KBM-7 (cell line): Measurements from ENCODE around the gene SIDT2.
"Not testable (repeated sequence)": the region's sequence is repeated elsewhere in the genome, so short reads cannot be mapped to it uniquely, and the experiment has no call there.

Source experiments
- DNase-seq: peaks from one replicate; pipeline ENCODE4 v3.0.0-alpha.2; 2015
- in situ Hi-C: fragments of 300-500 bp; cut with MboI; formaldehyde crosslinking; loops from 2 replicates; pipeline ENCODE4 v1.14.3; 2020; ENCODE audit warnings: low sequenced_read_pairs, low pct_unique_long_range_greater_than_20kb, mixed read lengths

The SIDT2 gene

DNA sequence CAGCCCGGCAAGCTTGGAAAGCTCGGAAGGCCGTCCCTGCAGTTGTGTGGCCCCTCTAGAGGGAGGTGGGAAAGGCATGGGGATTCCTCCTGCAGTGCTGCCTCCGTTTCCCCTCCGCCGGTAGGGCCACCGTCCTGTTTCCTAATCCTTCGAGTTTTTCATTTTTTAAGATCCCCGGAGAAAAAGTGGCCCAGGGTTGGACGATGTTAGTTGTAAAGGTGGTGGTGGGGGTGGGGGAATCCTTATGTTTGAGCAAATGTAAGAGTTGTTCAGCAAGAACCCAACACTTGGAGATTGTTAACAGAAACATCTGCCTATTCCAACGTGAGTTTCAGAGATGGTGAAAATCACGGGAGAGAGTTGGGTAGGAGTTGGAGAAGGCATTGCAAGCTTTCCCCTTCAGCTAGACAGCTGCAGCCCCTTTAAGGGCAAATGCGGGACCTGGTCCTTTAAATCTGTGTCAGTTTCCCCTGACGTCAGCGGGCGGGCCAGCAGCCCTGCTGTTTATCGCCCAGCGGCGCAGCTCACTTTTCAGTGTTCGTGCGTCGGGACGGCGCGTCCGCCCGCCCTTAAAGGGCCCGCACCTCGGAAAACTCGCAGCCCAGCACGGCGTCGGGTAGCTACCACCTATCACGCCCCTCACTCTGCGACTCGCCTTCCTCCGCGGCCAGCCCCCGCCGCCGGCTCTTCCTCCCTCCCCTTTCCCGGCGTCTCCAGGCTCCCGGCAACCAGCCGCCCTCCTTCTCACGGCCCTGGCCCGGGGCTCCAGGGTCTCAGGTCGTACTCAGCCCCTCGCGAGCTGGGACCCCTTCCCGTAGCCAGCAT lies at the start of gene SIDT2:
Gene SIDT2, plus strand, starts transcription at position 534 of the 825 bp plus-strand sequence. CDS start 521 bp downstream, outside the sequence.
- peak; percentile 96 for DNase-seq
- in situ Hi-C loops: no loop called here

DNA sequence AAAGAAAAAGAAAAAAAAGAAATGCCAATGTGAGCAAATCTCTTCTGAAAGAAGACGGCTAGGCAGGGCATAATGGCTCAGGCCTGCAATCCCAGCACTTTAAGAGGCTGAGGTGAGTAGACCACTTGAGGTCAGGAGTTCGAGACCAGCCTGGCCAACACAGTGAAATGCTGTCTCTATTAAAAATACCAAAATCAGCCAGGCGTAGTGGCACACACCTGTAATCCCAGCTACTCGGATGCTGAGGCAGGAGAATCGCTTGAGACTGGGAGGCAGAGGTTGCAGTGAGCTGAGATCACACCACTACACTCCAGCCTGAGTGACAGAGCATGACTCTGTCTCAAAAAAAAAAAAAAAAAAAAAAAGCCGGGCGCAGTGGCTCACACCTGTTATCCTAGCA lies 48.1 kb upstream of the SIDT2 start:
- not testable (repeated sequence) for DNase-seq
- in situ Hi-C loops: loop anchor here (5.0 kb wide), 1 partner anchor 77 kb away; no protein-coding TSS in a partner anchor

DNA sequence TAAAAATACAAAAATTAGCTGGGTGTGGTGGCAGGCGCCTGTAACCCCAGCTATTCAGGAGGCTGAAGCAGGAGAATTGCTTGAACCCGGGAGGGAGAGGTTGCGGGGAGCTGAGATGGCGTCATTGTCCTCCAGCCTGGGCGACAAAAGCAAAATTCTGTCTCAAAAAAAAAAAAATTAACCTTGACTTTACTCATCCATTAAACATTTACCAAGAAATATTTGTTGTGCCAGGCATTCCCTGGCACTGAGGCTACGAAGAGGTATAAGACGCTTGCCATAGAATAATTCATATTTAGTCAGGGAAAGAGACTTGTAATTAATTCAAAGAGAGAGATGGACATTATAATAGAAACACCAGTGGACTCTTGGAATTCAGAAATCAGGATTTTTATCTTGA lies 47.7 kb upstream of the SIDT2 start:
- DNase-seq: no peak
- in situ Hi-C loops: loop anchor here (5.0 kb wide), 1 partner anchor 76 kb away; no protein-coding TSS in a partner anchor

DNA sequence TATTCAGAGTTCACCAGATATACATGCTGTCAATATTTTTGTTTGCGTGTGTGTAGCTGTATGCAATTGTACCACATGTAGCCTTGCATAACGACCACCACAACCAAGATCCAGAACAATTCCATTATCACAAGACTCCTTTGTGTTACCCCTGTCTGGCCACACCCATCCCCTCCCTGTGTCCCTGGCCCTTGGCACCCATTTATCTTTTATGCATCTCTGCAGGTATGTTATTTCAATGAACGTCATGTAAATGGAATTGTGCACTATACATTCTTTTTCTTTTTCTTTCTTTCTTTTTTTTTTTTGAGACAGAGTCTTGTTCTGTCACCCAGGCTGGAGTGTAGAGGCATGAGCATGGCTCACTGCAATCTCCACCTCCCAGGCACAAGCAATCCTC lies 44.1 kb upstream of the SIDT2 start:
- no peak for DNase-seq
- in situ Hi-C loops: loop anchor here (5.0 kb wide), 1 partner anchor 73 kb away; no protein-coding TSS in a partner anchor

DNA sequence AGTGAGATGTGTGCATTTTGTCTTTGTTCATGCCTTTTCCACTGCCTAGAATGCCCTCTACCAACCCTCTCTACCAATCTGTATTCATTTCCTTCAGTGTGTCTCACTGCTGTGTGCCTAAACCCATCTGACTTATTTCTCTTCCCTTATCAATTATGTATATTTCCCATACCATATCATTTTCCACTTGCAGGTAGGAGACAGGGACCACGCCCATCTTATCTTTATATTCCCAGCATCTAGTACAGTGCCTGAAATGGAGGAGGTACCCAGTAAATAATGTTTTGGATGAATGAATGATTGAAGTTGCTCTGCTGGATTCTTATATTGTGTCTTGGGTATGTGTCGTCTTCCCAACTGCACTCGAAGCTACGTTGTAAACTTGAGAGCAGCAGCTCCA lies 43.6 kb upstream of the SIDT2 start:
- in situ Hi-C loops: loop anchor here (5.0 kb wide), 1 partner anchor 72 kb away; no protein-coding TSS in a partner anchor
- not testable (repeated sequence) for DNase-seq

DNA sequence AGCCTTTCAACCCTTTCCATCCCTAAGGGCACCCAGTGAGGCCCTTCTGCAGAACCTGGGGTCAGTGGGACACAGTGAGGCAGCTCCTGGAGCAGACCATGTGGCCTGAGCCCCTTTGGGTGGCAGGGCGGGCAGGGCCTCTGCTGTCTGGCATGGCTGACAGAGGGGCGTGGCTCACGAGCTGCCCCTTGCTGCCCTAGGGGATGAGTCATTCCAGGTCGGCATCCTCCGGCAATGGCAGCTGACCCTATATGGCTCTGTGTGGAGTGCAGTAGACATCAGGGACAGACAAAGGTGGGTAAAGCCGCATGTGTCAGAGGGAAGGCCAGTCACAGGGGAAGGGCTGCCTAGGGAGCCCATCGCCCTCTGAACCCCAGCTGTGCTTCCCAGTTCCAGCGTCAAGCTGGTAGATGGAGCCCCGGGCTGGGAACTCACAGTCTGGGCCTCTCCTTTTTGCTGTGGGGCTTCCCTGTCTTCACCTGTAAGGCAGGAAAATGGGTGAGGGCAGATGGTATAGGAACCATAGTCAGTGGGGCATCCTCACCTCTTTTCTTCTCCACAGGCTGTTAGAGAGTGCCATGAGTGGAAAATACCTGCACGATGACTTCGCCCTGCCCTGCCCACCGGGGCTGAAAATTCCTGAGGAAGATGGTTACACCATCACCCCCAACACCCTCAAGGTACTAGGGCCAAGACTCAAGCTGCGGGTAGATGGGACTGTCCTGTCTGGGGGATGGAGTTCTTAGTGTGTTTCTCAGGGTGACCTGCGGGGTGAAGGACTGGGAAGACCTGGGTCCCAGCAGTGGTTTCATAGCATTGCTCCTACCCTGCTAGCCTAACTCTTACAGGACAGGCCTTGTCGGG lies 41.1 kb upstream of the SIDT2 start:
- in situ Hi-C loops: not testable (repeated sequence)

DNA sequence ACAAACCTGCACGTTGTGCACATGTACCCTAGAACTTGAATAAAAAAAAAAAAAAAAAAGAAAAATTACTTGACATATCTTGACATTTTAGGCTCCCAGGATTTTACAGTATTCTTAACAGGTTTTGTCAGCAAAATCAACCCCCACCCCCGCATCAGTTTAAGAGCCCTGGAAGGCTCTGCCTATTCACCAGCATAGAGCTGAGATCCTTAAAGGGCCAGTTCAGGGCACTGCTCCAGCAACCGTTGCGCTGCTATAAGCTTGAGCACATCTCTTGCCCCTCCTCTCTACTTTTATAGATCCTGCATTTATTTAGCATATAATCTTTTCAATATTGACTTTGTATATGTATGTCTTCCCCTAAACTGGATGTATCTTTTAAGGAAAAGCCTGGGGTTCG lies 35.2 kb upstream of the SIDT2 start:
- peak; percentile 50 for DNase-seq
- in situ Hi-C loops: no loop called here

More for the DNA sequence above, 41.1 kb upstream of the SIDT2 start:
- DNase-seq: not testable (repeated sequence)

DNA sequence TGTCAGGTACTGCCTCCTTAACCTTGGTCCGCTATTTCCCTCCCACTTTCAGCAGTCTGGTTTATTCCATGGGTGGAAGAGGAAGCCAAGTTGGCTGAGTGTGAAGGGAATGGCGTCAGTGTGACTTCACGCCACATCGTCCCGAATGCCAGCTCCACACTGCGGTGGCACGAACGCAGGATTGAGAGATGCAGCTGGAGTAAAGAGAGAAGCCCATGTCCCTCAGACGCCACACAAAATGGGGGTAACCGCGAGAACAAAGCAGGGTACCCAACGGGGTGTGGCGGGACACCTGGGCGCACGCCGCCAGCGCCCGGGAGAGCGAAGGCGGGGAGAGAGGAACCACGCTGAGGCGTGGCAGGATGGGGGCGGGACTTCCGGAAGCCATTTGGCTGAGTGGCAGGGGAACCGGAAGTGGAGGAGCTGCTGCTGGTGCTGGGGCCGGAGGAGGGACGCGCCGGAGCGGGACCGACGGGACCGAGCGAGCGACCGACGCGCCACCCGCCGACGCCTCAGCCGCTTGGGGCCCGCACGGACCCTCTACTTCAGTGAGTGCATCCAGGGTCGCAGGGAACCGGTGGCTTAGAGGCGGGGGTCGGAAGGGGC lies 34.6 kb upstream of the SIDT2 start, which contains the start of gene PAFAH1B2:
Gene PAFAH1B2, plus strand, starts transcription at position 417 of the 606 bp plus-strand sequence. CDS start 8,161 bp downstream, outside the sequence.
- in situ Hi-C loops: no loop called here
- DNase-seq: peak; percentile 96

DNA sequence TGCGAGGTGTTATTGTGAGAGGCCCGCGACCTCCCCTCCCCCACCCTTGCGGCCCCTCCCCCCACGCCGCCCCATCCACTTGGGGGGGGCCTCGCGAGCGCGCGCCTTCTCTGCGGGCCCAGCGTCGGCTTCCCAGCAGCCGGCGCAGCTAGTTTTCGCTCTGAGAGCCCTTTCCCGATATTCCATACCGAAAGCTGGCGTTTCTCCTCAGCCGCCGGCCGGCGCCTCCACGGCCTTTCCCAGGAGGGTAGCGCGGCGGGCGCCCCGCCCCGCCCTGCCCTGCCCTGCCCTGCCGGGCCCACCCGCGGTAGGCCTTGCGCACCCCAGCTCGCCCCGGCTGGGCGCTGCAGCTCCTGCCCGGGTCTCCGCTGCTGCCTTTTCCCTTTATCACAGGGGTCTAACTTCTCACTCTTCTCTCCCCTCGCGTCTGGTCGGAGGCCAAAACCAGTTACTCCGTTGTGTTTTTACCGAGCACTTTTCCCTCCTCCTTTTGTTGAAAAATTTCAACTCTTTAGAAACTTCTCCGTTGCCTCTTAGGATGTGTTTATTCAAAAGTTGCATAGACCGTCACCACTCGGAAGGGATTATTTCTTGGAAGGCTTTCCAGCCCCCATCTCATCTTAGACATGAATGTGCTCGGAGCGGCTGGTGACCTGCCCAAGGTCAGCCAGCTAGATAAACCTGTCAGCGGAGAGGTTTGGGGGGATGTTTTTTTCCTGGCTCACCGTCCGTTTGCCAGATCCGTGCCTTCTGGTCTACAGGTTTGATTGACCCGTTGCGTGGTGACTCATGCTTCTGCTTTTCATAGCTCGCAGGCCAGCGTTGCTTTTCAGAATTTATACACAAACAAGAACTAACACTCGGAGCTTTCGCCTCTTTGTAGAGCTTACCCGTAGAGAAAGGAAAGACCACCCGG lies 33.8 kb upstream of the SIDT2 start:
- in situ Hi-C loops: no loop called here

DNA sequence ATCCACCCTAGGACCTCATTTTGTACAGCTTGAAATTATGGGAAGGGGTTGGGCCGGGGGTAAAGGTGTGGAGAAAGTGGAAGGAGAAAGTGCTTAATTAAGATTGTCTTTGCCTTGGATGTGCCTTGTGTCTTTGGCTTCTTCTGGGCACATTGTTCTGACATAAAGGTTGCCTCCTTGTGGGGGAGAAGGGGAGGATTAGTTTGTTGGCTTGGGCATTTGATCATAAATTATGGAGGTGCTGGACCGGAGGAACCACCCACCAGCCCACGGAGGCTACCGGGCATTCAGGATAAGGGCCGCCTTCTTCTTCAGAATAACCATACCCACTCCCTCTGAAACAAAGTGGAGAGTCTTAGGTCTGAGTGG lies 33.2 kb upstream of the SIDT2 start:
- no peak for DNase-seq
- in situ Hi-C loops: no loop called here

More for the DNA sequence above, 33.8 kb upstream of the SIDT2 start:
- DNase-seq: peak; percentile 86

DNA sequence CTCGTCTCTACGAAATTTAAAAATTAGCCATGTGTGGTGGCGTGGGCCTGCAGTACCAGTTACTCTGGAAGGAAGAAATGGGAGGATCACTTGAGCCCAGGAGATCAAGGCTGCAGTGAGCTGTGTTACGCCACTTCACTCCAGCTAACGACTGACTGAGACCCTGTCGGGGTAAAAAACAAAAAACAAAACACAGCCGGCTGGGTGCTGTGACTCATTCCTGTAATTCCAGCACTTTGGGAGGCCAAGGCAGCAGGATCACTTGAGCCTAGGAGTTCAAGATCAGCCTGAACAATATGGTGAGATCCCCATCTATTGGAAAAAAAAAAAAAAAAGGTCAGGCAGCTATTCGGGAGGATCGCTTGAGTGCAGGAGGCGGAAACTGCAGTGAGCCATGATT lies 32.0 kb upstream of the SIDT2 start:
- no peak for DNase-seq
- in situ Hi-C loops: no loop called here

DNA sequence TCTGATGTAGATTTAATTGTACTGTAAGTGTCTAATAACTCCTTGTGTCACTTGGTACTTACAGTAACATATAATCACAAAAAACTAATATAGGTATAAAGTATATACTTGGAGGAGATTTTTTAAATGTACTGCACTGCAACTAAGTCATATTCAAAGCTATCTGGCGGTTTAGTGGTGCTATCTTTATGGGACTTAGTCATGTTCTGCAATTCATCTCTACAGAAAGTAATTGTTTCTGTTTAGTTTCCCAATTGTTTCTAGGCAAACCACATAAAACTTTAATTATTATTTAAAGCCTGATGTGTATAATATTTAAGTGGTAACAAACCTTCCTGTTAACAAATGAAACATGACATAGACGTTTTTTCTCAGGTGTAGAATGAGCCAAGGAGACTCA lies 26.5 kb upstream of the SIDT2 start:
- in situ Hi-C loops: no loop called here
- no peak for DNase-seq

DNA sequence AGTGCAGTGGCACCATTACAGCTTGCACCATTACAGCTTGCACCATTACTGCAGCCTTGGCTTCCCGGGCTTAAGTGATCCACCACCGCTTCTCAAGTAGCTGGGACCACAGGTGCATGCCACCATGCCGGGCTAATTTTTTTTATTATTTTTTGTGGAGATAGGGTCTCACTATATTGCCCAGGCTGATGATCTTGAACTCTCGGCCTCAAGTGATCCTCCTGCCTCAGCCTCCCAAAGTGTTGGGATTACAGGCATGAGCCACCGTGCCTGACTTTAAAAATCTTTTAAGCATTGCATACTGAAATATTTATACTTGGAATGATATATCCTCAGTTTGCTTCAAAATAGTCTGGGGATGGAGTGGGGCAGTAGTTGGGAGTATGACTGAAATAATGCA lies 24.1 kb upstream of the SIDT2 start:
- no peak for DNase-seq
- in situ Hi-C loops: no loop called here

DNA sequence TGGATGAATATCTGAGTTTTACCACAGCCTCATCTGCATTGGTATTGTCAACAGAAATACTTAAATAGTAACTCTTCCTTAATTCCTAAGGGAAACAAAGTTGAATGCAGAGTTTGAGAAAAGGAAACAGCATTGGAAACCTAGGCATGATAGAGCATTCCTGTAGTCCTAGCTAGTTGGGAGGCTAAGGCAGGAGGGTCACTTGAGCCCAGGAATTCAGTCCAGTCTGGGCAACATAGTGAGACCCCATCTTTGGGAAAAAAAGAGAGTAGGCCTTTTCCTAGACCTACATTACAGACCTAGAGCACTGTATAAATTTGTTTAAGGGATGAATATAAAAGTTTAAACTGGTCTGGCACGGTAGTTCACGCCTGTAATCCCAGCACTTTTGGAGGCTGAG lies 21.0 kb upstream of the SIDT2 start:
- in situ Hi-C loops: no loop called here

DNA sequence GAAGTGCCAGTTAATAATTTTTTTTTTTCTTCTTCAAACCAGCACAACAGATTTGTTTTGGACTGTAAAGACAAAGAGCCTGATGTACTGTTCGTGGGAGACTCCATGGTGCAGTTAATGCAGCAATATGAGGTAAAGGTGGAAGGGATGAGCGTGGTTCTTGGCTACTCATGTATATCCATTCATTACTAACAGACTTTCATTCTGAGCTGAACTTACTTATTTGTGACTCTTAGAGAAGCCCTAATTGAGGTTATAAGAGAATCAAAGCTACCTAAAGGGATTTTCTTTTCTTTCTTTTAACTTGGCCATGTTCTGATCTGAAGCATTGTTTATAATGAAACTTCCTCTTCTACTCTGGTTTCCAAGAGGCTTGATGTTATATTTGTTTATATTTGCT lies 18.7 kb upstream of the SIDT2 start:
- DNase-seq: no peak

More for the DNA sequence above, 21.0 kb upstream of the SIDT2 start:
- no peak for DNase-seq

DNA sequence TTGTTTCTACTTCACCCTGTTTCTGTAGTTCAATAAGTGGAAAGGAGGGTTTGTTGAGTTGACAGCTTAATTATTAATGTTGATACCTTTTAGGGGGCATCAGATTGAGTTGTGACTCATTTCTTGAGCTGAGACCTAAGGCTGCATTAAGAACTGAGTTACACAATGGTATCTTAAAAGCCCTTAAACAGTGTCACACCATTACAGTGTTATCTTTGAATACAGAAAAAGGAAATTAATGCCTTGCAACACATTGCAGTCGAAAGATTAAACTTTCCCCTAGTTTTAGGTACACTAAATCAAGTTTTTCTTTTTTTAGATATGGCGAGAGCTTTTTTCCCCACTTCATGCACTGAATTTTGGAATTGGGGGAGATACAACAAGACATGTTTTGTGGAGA lies 17.7 kb upstream of the SIDT2 start:
- in situ Hi-C loops: no loop called here
- DNase-seq: no peak

More for the DNA sequence above, 18.7 kb upstream of the SIDT2 start:
- in situ Hi-C loops: no loop called here

DNA sequence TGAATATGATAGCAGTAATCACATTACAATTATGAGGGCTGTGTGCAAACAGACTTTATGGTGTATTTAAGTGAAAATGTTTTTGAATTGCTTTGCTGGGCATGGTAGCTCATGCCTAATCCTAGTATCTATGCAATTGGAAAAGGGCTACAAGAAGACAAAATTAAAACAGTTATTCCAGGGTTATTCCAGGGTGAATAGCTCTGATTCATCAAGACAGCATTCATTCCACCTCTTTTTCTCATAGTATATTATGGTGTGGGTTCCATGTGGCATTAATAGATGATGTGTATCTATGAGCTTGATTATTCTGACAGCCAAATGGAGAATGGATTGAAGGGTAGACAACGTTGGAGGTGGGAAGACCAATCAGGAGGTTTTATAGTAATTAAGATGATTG lies 12.1 kb upstream of the SIDT2 start:
- in situ Hi-C loops: no loop called here
- no peak for DNase-seq

DNA sequence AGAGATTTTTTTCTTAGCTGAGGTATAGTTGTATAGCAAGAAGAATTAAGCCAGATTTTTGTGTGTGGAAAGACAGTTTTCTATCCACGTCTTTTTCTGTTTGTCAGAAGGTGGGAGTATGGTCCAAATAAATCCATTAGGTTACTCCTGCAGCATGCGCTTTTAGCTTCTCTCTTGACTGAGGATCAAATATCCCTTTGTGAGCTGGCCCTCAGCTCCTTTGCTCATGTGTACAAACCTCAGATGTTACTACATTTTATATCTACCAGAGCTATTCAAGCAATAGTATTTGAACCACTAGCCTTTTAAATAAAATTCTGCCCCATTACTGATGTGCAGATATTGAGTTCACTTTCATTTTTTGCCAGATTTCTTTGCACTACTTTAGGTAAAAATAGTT lies 8.8 kb upstream of the SIDT2 start:
- in situ Hi-C loops: no loop called here
- DNase-seq: no peak
